ENCODE measurements around the gene CDH24.
"Not testable (repeated sequence)": the region's sequence is repeated elsewhere in the genome, so short reads cannot be mapped to it uniquely, and the experiment has no call there.

Gene CDH24

GRCh38 chr14:23005451-23006187 lies 51.7 kb downstream of the CDH24 start:
- H3K4me3 ChIP-seq (ENCODE audit: low read depth, low read length) = no peak overlapping the region; the same call in 1 of the 2 replicates
- CTCF ChIA-PET = interaction anchor here (0.6 to 3.9 kb wide), 27 partner anchors 9 to 176 kb away, joined by 3 to 70 read pairs (median 6); partner anchors contain the start of genes AJUBA and CDH24
- POLR2A ChIA-PET = interaction anchor here (2.2 kb wide), 1 partner anchor 11 kb away, joined by 14 read pairs; no protein-coding TSS in a partner anchor
- TF ChIP-seq CTCF (IDR thresholded peaks at IDR 0.05; ENCODE audit: insufficient read depth, low read length, missing control alignments) = no peak
- DNase-seq (ENCODE audit: low read depth, low spot score) = no peak

GRCh38 chr14:23004274-23004673 lies 53.0 kb downstream of the CDH24 start:
- DNase-seq (ENCODE audit: low read depth, low spot score); H3K4me3 ChIP-seq (ENCODE audit: low read depth, low read length); POLR2A ChIA-PET: not testable (repeated sequence)
- CTCF ChIA-PET = interaction anchor here (1.1 to 2.8 kb wide), 7 partner anchors 9 to 105 kb away, joined by 3 to 19 read pairs (median 4); no protein-coding TSS in a partner anchor

GRCh38 chr14:23002592-23002991 lies 54.7 kb downstream of the CDH24 start:
- DNase-seq (ENCODE audit: low read depth, low spot score) = no peak
- TF ChIP-seq CTCF (IDR thresholded peaks at IDR 0.05; ENCODE audit: insufficient read depth, low read length, missing control alignments) = no peak
- no peak overlapping the region for H3K4me3 ChIP-seq (ENCODE audit: low read depth, low read length)
- ChIA-PET CTCF (interaction anchor here (1.2 to 32.7 kb wide), 4 partner anchors 16 to 51 kb away, joined by 4 to 1423 read pairs (median 24); partner anchors contain the start of genes CDH24 and PSMB11), POLR2A (no interaction called here)

GRCh38 chr14:23000860-23001259 lies 56.5 kb downstream of the CDH24 start:
- POLR2A ChIA-PET = no interaction called here
- no peak overlapping the region for H3K4me3 ChIP-seq (ENCODE audit: low read depth, low read length)
- CTCF ChIA-PET = interaction anchor here (0.8 to 32.7 kb wide), 4 partner anchors 8 to 53 kb away, joined by 4 to 1423 read pairs (median 23); partner anchors contain the start of genes AJUBA, CDH24 and PSMB11
- TF ChIP-seq CTCF (IDR thresholded peaks at IDR 0.05; ENCODE audit: insufficient read depth, low read length, missing control alignments) = no peak
- DNase-seq (ENCODE audit: low read depth, low spot score) = no peak

- TF ChIP-seq CTCF (IDR thresholded peaks at IDR 0.05; ENCODE audit: insufficient read depth, low read length, missing control alignments) = no peak
- no peak overlapping the region for H3K4me3 ChIP-seq (ENCODE audit: low read depth, low read length)
- DNase-seq (ENCODE audit: low read depth, low spot score) = no peak
- POLR2A ChIA-PET = no interaction called here
- CTCF ChIA-PET = interaction anchor here (0.7 to 32.7 kb wide), 4 partner anchors 9 to 55 kb away, joined by 3 to 1423 read pairs (median 143); partner anchors contain the start of genes AJUBA, CDH24 and PSMB11
Measured at GRCh38 chr14:22998329-22999012, 58.8 kb downstream of the CDH24 start.

- TF ChIP-seq CTCF (IDR thresholded peaks at IDR 0.05; ENCODE audit: insufficient read depth, low read length, missing control alignments) = no peak
- no peak overlapping the region for H3K4me3 ChIP-seq (ENCODE audit: low read depth, low read length)
- no peak for DNase-seq (ENCODE audit: low read depth, low spot score)
- ChIA-PET CTCF (interaction anchor here (0.7 to 32.7 kb wide), 6 partner anchors 9 to 115 kb away, joined by 3 to 1423 read pairs (median 38); partner anchors contain the start of genes AJUBA, CDH24 and PSMB11), POLR2A (no interaction called here)
Measured at GRCh38 chr14:22997676-22998323, 59.5 kb downstream of the CDH24 start.
